Hypothalamus (tissue), 51 donors: ENCODE measurements around the gene LKAAEAR1.
A peak's percentile ranks its signal among the peaks of the same experiment; 100 is the strongest.

Source experiments
- DNase-seq, 51 donors: peaks; one replicate each; lab custom pipeline; 2025; lab: John Stamatoyannopoulos, UW

The LKAAEAR1 gene

DNA sequence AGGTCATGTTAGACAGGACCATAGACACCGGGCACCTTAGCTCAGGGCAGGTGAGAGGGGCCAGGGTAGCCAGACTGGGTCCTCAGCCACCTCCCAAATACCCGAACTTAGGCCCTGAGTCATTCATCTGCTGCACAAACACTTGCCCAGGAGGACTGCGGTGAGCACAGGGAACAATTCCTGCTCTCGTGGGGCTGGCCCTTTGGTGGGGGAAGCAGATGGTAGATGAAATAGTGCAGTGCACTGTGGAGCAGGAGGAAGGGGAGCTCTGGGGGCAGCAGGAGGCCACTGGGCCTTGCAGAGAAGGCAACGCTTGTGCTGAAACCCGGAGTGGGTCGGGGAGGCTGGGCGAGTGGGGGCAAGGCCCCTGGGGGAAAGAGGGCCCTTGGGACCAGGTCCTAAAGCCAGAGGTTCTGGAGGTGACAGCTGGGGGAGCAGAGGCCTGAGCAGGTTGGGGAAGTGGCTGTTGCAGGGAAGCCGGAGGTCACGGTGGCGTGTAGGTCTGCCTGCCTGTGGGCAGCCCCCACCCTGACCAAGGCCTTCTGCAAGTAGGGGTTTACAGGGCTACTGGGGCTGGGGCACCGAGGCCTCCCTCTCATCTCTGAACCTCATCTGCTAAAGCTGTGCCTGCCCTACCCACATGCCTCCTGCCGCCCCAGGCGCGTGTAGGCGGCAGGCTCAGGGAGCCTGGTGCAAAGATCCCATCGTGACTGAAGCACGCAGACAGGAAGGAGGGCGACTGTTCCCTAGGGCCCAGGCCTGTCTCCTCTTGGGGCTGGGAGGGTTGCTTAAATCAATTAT, 27.8 kb upstream of the LKAAEAR1 start:
- DNase-seq = no peak

DNA sequence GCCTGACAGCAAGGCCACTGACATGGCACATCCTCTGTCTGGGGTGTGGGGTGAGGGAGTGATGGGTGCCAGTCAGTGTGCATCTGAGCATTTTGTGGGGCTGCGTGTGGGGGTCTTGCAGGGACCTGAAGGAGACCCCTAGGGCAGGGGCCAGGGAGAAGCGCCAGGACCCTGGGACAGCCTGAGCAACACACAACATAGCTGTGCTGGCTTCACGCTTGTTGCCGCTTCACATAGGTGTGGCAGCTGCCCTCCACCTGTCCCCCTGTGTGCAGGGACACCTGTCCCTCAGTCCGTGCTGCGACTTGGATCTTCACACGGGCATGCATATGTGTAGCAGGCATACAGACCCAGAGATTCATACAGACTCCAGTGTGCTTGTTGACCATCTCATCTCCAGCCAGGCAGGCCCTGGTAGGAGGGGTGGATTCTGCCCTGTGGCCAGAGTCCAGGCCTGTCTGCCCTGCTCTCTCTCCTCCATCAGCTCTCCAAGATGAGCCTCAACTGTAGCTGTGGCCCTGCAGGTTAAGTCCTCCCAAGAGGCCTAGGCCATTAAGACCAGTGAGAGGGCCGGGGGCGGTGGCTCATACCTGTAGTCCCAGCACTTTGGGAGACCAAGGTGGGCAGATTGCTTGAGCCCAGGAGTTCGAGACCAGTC, 26.3 kb upstream of the LKAAEAR1 start:
- DNase-seq = no peak

DNA sequence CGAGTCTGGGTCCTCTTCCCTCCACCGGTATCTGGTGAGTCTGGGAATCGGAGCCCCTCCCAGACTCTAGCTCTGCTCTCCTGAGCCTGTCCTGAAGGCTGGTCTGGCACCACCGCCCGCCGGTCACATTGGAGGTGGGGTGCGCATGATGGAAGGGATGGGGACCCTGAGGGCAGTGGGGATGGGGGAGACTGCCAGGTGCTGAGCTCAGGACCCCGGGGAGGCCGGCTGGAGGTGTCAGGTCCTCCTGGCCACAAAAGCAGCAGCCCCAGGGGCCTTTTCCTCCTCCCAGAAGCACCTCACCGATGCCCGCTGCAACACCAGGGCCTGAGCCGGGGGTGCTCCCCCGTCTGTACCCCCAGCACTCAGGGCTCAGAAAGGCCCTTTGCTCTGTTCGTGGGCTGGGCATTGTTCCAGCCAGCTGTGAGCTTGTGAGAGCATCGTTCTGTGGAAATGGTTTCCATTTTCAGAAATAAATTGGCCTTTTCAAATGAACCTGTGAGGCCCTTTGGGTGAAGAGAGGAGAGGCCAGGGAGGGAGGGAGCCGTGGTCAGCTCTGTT, 25.7 kb upstream of the LKAAEAR1 start:
- peak in 4 of 51 donors; percentile 15 to 23 (median 20) for DNase-seq

DNA sequence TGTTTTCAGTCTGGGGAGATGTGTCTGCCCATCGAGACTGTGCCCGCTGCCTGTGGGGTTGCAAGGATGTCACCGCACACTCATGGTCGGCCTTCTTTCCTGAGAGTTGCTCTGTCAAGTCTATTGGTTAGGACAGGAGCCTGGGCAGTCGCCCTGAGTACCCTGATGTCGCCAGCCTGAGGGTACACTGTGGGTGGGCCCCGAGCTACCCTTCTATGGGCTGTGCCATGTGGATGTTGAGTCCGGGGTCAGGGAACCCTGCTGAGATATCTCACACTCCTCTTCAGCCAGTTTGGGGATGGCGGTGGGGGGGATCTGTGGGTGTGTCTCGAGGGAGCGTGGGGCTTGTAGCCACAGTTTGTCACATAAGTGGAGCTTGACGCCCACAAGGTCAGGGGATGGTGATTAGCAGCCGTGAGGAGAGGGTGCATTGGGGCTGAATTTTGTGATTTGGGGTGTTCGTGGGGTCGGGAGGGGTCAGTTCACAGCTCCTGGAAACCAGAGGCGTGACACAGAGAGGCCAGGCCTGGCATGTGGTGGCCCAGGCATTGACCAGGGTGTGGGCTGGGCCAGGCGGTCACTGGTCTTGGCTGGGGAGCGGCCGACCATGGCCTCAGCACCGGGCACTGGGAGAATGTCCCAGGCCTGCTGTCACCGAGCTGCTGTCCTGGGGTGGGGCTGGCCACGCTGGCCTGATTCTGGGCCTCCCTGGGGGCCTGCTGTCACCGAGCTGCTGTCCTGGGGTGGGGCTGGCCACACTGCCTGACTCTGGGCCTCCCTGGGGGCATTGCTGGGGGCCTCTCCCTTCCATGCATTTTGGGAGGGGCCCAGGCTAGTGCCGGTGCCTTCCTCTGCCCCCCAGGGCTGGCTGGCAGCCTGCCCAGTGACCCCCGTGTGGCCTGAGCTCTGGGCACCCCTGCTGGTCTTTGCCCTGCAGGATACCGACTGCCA, 24.8 kb upstream of the LKAAEAR1 start:
- no peak for DNase-seq

DNA sequence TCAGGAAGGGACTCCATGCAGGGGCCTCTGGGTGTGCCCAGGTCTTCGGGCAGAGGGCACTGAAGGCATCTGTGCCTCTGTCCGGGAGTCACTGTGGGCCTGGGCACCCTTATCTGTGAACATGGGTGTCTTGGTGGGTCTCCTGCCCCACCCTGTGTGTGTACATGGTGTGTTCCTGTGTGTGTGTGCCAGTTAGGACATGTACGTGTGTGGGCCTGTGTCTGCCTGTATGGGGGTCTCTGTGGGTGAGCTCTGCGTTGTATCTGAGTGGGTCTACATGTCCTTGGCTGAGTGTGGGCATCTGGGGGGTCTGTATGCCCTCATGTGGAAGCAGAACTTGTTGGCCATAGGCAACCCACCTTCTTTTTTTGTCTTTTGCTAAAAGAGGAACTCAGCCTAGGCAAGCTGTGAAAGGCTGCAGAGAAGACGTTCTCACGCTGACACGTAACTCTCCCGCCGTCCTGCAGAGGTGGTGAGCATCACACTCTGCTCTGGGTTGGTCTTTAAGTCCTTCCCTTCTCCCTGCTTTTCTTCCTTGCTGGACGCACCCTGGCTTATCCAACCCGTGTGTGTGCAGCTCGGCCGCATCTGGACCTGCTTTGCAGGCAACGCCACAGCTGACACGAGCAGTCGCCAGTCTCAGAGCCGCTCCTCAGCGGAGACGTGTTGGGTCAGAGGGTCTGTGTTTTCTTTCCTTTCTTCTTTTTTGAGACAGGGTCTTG, 23.7 kb upstream of the LKAAEAR1 start:
- DNase-seq = no peak

DNA sequence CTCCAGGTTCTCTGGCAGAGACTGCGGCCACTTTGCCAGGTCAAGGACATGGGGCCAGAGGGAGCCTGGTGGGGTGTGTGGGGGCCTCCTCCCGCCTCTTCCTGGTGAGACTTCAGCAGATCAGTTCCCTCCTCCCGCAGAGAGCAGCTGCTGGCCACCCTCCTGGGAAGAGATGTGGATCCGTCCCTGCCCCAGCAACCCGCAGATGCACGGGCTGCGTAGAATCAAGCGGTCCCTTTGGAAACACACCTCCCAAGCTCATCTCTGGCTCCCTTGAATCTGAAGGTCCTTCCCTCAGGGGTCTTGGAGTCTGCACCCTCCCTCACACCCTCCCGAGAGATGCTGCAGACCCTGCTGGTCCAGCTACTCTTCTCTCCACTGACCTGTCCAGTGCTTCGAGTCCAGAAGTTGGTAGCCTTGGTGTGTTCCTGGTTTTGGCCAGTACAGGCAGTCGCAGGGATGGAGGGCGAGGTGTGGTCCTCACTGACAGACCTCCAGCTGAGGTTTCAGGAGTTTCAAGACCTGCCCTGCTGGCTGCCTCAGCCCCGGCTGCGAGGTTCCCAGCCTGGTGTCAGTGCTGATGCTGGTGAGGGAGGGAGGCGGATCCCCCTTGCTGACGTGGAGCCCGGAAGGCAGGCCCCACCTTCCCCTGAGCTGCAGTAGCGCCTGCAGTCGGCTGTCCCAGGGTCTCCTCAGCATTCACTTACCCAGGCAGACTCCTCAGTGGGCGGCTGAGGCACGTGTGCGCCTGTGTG, 23.0 kb upstream of the LKAAEAR1 start, which contains the start of gene NPBWR2:
NPBWR2 (minus strand) TSS at position 585 of the 755 bp plus-strand sequence. CDS start 734 bp downstream, outside the sequence.
- peak in 1 of 51 donors; percentile 20 for DNase-seq

DNA sequence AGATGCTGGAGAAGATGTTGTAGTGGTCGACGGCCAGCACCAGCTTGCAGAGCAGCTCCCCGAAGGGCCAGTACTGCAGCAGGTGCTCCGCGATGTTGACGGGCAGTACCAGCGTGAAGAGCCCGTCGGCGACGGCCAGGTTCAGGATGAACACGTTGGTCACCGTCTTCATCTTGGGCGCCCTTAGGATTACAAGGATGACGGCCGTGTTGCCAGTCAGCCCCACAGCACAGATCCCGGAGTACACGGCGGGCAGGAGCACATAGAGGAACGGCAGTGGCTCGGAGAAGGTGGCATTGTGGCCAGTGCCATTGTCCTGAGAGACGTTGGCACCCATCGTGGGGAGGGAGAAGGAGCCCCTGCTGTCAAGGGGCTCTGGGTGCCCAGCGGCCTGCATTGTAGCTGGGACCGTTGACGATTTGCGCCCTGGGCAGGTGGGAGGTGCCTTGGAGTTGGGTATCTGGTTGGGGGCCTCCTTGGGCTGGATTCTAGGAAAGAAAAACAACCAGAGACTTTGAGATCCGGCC, 22.3 kb upstream of the LKAAEAR1 start:
- DNase-seq = no peak

DNA sequence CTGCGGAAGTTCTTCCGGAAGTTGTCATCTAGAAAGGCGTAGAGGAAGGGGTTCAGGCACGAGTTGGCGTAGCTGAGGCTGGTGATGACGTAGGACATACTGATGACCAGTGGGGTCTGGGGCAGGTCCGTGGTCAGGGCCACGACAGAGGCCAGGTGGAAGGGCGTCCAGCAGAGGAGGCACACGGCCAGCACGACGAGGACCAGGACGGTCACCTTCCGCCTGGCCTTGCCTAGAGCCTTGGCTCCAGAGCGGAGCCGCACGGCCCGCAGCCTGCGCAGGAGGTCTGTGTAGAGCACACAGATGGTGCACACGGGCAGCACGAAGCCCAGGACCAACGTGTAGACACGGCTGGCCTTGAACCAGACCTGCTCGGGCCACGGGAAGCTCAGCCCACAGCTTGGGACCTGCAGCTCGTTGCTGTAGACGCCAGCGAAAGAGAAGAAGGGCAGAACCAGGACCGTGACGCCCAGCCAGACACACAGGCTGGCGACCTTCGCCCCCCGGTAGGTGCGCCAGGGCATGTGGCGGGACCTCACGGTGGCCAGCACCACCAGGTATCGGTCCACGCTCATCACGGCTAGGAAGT, 21.7 kb upstream of the LKAAEAR1 start:
- DNase-seq = no peak

DNA sequence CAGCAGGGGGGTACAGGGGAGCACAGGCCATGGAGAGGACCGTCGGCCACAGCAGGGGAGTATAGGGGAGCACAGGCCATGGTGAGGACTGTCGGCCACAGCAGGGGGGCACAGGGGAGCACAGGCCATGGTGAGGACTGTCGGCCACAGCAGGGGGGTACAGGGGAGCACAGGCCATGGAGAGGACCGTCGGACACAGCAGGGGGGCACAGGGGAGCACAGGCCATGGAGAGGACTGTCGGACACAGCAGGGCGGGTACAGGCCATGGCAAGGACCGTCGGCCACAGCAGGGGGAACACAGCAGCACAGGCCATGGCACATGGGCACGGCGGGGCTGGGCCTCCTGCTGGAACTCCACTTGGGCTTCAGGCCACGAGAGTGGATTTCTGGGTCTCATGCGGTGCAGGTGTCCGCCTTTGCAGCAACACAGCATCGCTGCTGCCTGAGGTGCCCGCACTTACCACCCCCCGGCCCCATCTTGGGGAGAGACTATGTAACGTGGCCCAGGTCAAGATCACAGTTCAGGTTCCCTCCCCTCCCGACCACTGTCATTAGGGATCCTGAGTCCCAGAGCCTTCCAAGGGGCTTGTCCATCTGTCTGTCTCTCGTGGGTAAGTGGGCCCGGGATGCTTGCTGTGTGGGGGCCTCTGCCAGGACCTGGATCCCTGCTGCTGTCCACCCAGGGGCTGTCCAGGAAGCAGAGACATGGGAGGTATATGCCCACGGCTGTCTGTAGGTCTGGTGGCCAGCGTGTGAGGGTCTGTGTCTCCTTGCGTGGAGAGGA, 20.7 kb upstream of the LKAAEAR1 start:
- DNase-seq = no peak

DNA sequence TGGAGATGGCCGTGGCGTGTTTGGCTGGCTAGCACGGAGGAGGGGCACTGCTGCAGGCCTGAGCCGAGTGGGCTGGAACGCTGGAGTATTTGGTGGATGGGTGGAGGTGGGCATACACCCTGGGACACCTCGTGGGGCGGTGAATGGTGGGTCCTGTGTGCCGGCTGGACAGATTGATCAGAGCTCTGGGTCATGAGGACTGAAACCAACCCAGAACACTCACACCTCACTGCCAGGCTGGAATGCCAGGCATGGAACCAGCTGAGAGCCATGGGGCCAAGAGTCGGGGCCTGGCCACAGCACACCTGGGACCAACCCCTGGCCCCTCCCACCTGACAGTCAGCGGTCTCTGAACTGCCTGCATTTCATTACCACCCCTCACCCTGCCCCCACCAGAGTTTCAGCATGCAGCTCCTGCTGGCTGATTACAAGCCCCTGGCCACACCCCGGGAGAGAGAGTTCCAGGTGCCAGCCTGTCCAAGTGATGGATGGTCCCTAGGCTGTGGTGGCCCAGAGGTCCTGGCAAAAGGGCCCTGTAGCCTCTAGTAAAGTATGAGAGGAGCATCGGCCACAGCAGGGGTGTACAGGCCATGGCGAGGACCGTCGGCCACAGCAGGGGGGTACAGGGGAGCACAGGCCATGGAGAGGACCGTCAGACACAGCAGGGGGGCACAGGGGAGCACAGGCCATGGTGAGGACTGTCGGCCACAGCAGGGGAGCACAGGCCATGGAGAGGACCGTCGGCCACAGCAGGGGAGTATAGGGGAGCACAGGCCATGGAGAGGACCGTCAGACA, 19.9 kb upstream of the LKAAEAR1 start:
- no peak for DNase-seq

DNA sequence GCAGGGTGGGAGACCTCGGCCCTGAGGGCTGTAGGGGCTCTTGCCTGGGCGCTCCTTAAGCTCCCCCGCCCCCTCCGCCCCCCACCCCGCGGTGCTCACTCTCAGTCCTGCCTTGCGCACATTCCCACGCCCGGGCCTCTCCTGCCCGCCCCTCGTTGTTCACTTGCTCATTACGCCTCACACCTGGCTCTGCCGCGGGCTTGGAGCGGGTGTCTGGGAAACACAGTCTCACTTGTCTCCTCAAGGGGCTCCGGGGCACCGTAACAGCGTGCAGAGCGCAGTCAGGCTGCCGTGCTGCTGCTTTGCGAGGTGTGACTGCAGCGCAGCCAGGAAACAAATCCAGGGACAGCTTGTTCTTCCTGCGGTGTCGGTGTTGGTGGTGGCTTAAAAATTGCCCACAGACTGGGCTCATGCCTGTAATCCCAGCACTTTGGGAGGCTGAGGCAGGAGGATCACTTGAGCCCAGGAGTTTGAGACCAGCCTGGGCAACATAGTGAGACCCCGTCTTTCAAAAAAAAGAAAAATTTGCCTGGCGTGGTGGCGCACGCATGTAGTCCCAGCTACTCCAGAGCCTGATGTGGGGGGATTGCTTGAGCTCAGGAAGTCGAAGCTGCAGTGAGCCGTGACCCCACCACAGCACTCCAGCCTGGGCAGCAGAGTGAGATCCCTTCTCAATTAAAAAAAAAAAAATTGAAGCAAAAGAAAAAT, 18.6 kb upstream of the LKAAEAR1 start:
- DNase-seq = peak in 7 of 51 donors; percentile 18 to 51 (median 33)

DNA sequence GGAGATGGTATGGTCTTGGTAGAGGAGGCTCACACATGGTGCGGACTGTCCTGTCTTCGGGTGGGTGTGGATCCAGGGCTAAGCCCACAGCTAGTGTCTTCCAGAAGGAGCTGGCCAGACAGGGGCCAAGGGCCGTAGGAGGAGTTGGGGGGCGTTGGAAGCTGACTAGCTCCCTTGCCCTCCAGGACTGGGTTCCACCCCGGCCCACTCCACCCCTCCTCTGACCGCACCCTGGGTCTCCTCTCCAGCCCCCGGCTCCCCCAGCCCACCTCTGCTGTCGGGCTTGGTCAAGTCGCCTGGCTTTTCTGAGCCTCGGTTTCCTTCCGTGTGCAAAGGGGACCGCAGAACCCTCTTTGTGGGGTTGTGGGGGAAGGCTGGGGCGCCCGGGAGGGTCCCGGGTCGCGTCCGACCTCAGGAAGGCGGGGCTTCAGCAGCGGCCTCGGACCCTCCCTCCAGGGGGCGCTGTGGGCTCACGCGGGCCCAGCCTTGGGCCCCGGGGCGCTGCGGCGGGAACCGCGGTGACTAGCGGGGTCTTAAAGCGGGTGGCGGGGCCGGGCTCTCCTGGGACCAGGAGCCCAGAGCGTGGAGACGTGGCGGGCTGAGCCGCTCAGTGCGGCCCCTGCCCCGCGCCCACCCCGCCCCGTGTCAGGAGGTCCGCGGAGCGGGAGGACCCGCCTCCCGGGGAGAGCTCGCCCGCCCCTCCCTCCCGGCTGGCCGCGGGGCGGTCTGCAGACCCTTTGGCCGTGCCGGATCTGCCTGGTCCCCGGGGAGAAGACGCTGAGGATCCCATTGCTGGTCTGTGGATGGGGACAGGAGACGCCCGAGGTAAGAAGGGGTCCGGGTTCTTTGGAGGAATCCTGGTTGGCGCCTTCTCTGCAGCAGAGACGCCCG, 17.8 kb upstream of the LKAAEAR1 start:
- DNase-seq = peak in 3 of 51 donors; percentile 25 to 55 (median 42)

DNA sequence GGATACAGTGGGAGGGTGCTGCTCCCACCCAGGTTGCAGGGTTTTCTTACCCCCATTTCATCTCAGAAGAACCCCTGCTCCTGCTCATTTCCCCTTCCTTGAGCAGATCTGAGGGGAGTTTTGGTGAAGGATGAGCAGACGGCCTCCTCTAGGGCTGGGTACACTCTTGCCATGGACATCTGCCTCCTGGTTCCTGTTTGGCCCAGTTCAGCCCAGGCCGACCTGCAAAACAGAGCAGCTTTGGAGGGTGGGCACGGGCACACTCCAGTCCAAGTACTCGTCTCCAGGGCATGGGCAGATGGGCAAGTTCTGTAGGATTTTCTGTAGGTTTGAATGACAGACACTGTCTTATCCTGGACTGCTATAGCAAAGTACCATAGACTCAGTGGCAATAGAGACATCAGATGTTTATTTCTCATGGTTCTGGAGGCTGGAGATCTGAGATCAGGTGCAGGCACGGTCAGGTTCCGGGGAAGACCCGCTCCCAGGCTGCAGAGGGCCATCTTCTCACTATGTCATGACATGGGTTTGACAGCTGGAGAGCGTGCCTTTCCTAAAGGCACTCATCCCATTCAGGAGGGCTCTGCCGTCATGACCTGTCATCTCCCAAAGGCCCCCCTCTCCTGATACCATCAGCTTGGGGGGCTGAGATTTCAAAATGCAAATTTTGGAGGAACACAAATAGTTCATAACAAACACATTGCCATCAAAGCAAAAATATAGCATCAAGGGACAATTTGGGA, 16.9 kb upstream of the LKAAEAR1 start:
- no peak for DNase-seq

DNA sequence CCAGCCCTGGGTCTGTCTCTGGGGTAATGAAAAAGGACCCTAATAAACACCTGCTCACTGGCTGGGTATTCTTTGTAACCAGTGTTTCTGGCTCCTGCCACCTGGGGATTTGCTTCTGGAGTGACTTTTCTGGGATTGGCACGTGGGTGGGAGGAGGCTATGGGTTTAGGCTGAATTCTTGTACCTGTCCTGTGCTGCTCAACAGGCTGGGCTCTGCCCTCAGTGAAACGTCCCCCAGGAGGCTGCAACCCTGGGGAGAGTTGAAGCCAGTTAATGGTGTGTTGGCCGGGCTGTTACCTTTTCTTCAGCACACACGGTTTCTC, 16.3 kb upstream of the LKAAEAR1 start:
- no peak for DNase-seq
